D721Med (cell line): ENCODE measurements around the gene STXBP1.

Source experiments
- DNase-seq: peaks from one replicate; pipeline ENCODE4 v3.0.0; 2011; ENCODE audit warnings: low spot score; ENCODE audit not compliant: insufficient read length
- FAIRE-seq: peaks from 2 replicates; lab custom pipeline; 2011; peaks lifted over from hg19 to GRCh38; lab: Jason Lieb, UNC
- TF ChIP-seq, protein P1 (sequence below): IDR thresholded peaks from 2 replicates; pipeline ENCODE4 v1.5.1; 2012; ENCODE audit warnings: mild to moderate bottlenecking, control low read depth; ENCODE audit not compliant: insufficient read depth; ENCODE audit errors: missing control alignments

The STXBP1 gene

DNA sequence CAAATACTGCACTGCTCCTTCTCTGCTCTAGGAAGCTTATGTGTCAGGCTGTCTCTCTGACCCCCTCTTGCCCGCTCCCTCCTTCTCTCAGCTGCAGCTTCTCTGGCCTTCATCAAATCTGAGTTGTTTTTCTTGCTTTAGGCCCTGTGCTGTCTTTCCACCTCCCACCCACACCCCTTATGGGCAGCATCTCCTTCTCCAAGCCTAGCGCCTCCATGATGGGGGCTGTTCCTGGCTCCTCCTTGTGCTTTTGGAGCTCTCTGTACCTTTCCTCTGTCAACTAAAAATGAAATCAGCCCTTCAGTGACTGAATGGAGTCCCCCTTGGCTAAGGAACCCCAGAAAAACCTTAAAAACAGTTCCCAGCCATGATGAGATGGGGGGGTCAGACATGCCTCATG, 88.1 kb downstream of the STXBP1 start:
- TF ChIP-seq, protein P1, sequence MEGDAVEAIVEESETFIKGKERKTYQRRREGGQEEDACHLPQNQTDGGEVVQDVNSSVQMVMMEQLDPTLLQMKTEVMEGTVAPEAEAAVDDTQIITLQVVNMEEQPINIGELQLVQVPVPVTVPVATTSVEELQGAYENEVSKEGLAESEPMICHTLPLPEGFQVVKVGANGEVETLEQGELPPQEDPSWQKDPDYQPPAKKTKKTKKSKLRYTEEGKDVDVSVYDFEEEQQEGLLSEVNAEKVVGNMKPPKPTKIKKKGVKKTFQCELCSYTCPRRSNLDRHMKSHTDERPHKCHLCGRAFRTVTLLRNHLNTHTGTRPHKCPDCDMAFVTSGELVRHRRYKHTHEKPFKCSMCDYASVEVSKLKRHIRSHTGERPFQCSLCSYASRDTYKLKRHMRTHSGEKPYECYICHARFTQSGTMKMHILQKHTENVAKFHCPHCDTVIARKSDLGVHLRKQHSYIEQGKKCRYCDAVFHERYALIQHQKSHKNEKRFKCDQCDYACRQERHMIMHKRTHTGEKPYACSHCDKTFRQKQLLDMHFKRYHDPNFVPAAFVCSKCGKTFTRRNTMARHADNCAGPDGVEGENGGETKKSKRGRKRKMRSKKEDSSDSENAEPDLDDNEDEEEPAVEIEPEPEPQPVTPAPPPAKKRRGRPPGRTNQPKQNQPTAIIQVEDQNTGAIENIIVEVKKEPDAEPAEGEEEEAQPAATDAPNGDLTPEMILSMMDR, result no peak
- FAIRE-seq, result no peak
- DNase-seq, result no peak

DNA sequence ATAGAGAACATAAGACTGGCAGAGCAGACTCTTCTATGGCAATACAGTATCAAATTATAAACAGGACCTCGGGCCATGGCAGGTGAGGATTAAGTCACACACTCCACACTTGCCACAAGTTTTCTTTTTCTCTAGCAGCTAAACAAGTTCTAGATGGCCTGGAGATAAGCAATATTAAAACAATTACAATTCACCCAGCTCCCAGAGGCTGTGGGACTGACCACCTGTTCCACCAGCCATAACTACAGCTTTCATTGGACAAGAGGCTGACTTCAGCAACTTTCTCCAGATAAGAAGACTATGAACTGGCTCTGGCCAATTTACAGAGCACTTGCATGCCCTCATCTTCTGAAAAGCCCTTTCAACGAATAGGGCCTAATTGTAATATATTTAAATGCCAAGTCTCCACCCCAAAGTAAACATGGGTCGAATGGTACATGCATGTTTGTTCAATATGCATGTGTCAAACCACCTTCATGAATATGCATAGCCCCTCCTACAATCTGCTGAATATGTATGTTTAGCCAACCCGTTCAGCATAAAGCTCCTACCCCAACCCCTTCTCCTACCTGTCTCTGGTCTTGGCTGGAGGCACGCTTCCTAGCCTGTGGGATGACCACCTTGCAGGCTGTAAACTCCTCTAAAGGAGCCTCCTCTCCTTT, 88.6 kb downstream of the STXBP1 start:
- FAIRE-seq (no peak), DNase-seq (no peak)
- TF ChIP-seq, protein P1, result no peak

DNA sequence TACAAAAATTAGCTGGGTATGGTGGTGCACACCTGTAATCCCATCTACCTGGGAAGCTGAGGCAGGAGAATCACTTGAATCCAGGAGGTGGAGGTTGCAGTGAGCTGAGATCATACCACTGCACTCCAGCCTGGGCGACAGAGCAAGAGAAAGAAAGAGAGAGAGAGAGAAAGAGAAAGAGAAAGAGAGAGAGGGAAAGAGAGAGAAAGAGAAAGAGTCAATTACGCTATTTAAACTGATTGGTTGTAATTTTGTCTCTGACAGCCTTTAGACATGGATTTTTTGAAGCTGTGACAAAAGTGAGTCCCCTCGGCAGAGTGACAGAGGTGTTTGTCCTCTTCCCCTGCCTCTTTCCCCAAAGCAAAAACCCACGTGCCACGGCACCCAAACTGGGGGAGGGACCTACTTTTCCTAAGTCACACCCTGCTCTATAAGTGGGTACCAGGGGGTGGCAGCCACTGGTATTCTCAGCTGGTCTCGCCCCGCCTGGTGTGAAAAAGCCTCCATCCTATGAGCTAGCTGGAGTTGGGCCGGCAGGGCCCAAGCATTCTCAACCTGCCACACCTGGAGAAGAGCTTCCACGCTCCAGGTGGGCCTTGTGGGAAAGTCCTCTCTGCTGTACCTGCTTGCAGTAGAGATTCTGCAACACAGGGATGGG, 91.3 kb downstream of the STXBP1 start:
- DNase-seq (no peak), FAIRE-seq (no peak)

DNA sequence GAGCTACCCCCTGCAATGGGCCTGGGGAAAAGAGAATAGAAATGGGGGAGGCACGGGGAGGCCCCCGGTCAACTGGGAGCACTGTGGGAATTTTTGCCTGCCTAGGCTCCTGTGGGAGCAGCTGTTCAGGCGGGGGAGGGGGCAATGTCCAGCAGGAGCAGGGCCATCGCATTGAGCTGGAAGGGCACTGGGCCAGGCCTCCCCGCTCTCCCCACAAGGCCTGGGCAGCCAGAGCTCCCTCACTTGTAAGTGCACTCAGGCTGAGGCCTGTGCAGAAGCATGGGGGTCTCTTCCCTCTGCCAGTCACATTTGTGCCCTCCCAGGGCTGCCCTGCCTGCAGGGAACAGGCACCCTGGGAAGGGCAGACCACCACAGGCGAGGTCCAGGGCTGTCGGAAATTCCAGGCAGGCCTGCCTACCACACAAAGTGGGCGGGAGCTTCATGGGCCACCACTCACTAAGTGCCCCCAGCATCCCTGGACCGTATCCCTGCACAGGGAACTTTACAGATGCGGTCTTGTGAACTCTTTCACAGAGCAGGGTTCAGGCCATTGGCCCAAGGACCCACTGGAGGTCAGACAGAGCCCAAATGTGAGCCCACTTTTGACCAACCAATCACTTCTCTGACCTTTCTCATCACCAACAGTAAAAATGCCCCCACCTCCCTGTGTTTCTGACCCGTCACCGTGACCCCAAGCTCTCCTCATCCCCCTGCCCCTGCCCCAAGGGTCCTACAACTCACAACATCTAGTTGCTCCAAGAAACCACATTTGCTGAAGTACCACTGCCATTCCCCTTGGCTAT, 93.7 kb downstream of the STXBP1 start:
- TF ChIP-seq, protein P1, result no peak
- DNase-seq, result no peak
- FAIRE-seq, result no peak

More for the DNA sequence above, 91.3 kb downstream of the STXBP1 start:
- TF ChIP-seq, protein P1, result no peak

DNA sequence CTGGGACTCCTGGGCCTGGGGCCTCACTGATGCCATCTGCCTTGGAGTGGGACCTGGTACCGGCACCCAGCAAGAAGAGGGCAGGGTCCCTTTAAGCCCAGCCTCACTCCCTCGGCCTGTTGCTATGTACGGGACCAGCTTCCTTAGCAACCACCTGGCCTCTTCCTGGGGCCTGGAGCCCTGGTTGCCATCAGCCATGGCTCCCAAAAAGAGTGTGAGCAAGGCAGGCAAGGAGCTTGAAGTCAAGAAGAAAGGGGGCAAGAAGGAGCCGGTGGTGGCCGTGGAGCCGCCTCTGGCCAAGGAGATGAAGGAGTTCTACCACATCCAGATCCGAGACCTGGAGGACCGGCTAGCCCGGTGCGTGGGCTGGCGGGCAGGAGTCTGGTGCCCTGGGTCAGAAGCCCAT, 94.8 kb downstream of the STXBP1 start, which contains the start of gene CFAP157:
TSS of gene CFAP157 (plus strand) at position 153 of the 406 bp plus-strand sequence. CDS start at position 197, 44 bp downstream.
- FAIRE-seq, result no peak
- TF ChIP-seq, protein P1, result no peak
- DNase-seq, result no peak

DNA sequence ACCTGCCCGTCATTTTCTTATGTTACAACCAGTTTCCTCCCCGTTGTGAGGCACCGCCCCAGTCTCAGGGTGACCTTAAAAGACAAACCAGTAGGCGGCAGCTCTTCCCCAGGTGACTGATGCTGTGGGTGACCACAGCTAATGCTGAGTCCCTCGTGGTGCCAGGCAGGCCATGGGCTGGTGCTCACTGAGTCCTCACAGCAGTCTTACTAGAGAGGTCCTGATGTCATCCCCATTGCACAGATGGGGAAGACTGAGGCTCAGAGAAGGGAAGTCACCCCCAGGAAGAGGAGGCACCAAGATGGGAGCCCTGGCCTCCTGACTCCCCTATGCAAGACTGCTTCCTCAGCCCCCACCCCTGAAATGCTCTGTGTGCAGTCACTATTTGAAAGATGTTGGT, 95.7 kb downstream of the STXBP1 start:
- DNase-seq (no peak), FAIRE-seq (no peak)
- TF ChIP-seq, protein P1, result no peak
